ENCODE results near the gene CABYR. TPM values are rescaled to one million over a fixed set of nuclear protein-coding genes. Genes with fewer than 3 reads are reported as not detected.

Gene CABYR, protein sequence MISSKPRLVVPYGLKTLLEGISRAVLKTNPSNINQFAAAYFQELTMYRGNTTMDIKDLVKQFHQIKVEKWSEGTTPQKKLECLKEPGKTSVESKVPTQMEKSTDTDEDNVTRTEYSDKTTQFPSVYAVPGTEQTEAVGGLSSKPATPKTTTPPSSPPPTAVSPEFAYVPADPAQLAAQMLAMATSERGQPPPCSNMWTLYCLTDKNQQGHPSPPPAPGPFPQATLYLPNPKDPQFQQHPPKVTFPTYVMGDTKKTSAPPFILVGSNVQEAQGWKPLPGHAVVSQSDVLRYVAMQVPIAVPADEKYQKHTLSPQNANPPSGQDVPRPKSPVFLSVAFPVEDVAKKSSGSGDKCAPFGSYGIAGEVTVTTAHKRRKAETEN
- 4.4 and 7.3 TPM in 2 replicates for total RNA-seq

GRCh38 chr18:24138789-24139616 is at the start of gene CABYR:
Gene CABYR, plus strand, starts transcription at chr18:24139062. Its CDS starts 4,053 bp downstream, at chr18:24143115.

Other genes with a start within 250 kb of the CABYR start
- gene TTC39C, start 124.3 kb upstream of the CABYR start, total RNA-seq = 15.1 and 44.5 TPM in 2 replicates

Measured in pericardium fibroblast (primary cell).